RWPE1 (cell line): ENCODE measurements around the gene CDH12.

Source experiments
- CTCF ChIA-PET: fragments of 350-600 bp; sonication (Branson Sonifier 250); formaldehyde crosslinking; extraction: SDS; loops from one replicate; lab custom pipeline; 2021; lab: Yijun Ruan, JAX
- POLR2A ChIA-PET: fragments of 400-600 bp; formaldehyde crosslinking; extraction: SDS; loops from one replicate; lab custom pipeline; 2020; ENCODE audit warnings: antibody characterized with exemption; ENCODE audit not compliant: low non-redundant PET; lab: Yijun Ruan, JAX
- DNase-seq: peaks from one replicate; pipeline ENCODE4 v3.0.0; 2012; ENCODE audit warnings: low spot score
- H3K27ac ChIP-seq: fragments of 450-650 bp; 2 replicates; pipeline ENCODE4 v1.5.1; 2017
- TF ChIP-seq, protein P1 (sequence below): fragments of 450-650 bp; conservative IDR thresholded peaks from 2 replicates; pipeline ENCODE4 v1.5.1; 2017; ENCODE audit warnings: low read depth, mild to moderate bottlenecking

The CDH12 gene

GRCh38 chr5:21931116-21931515 lies 922.0 kb downstream of the CDH12 start:
- no peak overlapping the region for H3K27ac ChIP-seq
- TF ChIP-seq, protein P1, sequence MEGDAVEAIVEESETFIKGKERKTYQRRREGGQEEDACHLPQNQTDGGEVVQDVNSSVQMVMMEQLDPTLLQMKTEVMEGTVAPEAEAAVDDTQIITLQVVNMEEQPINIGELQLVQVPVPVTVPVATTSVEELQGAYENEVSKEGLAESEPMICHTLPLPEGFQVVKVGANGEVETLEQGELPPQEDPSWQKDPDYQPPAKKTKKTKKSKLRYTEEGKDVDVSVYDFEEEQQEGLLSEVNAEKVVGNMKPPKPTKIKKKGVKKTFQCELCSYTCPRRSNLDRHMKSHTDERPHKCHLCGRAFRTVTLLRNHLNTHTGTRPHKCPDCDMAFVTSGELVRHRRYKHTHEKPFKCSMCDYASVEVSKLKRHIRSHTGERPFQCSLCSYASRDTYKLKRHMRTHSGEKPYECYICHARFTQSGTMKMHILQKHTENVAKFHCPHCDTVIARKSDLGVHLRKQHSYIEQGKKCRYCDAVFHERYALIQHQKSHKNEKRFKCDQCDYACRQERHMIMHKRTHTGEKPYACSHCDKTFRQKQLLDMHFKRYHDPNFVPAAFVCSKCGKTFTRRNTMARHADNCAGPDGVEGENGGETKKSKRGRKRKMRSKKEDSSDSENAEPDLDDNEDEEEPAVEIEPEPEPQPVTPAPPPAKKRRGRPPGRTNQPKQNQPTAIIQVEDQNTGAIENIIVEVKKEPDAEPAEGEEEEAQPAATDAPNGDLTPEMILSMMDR, result no peak
- POLR2A ChIA-PET, result no interaction called here
- no peak for DNase-seq
- CTCF ChIA-PET, result interaction anchor here (1.7 kb wide), 1 partner anchor 12 kb away, joined by 6 read pairs; no protein-coding TSS in a partner anchor

- no peak overlapping the region for H3K27ac ChIP-seq
- peak; percentile 57 for DNase-seq
- ChIA-PET POLR2A (no interaction called here), CTCF (interaction anchor here (0.6 to 1.5 kb wide), 3 partner anchors 10 to 862 kb away, joined by 3 to 6 read pairs (median 4); no protein-coding TSS in a partner anchor)
- TF ChIP-seq, protein P1, result peak; percentile 93
These were observed 933.6 kb downstream of the CDH12 start for GRCh38 chr5:21919414-21920022.

DNA sequence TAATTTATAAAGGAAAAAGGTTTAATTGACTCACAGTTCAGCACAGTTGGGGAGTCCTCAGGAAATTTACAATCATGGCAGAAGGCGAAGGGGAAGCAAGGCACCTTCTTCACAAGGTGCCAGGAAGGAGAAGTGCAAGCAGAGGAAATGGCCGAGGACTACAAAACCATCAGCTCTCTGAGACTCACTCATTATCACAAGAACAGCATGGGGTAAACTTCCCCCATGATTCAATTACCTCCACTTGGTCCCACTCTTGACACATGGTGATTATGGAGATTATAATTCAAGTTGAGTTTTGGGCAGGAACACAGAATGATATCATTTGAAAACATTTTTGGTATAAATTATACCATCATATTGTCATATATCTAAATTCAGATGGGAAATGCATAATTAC lies 934.7 kb downstream of the CDH12 start:
- ChIA-PET CTCF (interaction anchor here (1.4 to 1.5 kb wide), 2 partner anchors 8 to 12 kb away, joined by 4 to 6 read pairs; no protein-coding TSS in a partner anchor), POLR2A (no interaction called here)
- DNase-seq, result no peak
- no peak overlapping the region for H3K27ac ChIP-seq
- TF ChIP-seq, protein P1, result no peak

- no peak overlapping the region for H3K27ac ChIP-seq
- DNase-seq, result no peak
- ChIA-PET CTCF (interaction anchor here (0.5 to 1.3 kb wide), 2 partner anchors 9 to 559 kb away, joined by 4 read pairs; no protein-coding TSS in a partner anchor), POLR2A (no interaction called here)
- TF ChIP-seq, protein P1, result no peak
These were observed 942.4 kb downstream of the CDH12 start for GRCh38 chr5:21910731-21911130.

- H3K27ac ChIP-seq, result no peak overlapping the region
- POLR2A ChIA-PET, result no interaction called here
- TF ChIP-seq, protein P1, result no peak
- CTCF ChIA-PET, result no interaction called here
- no peak for DNase-seq
These were observed 957.3 kb downstream of the CDH12 start for GRCh38 chr5:21895766-21896350.

- TF ChIP-seq, protein P1, result no peak
- CTCF ChIA-PET, result no interaction called here
- no peak overlapping the region for H3K27ac ChIP-seq
- POLR2A ChIA-PET, result no interaction called here
- no peak for DNase-seq
These were observed 960.0 kb downstream of the CDH12 start for GRCh38 chr5:21893161-21893560.
